HepG2 (cell line): ENCODE data around the gene GIPC3.

Experiments
- CTCF ChIP-seq: sonication (generic); formaldehyde crosslinking; IDR thresholded peaks from 2 replicates; pipeline ENCODE4 v1.5.0; 2020; ENCODE audit warnings: mild to moderate bottlenecking, missing genetic modification reagents, moderate library complexity
- FOXC1 ChIP-seq: sonication (generic); formaldehyde crosslinking; IDR thresholded peaks from 2 replicates; pipeline ENCODE4 v1.8.0; 2022; ENCODE audit warnings: mild to moderate bottlenecking, missing genetic modification reagents, borderline replicate concordance
- TBL1XR1 ChIP-seq: fragments of 150-350 bp; IDR thresholded peaks from 2 replicates; pipeline ENCODE4 v1.6.1; 2014; ENCODE audit warnings: borderline replicate concordance, low read length; ENCODE audit not compliant: partially characterized antibody
- TCF7L2 ChIP-seq: IDR thresholded peaks from 2 replicates; pipeline ENCODE4 v1.6.1; 2011; ENCODE audit warnings: mild to moderate bottlenecking, low read depth, low read length, moderate library complexity
- TGIF2 ChIP-seq: IDR thresholded peaks from 2 replicates; pipeline ENCODE4 v1.6.1; 2016; ENCODE audit warnings: control low read depth, missing compliant biosample characterization

GRCh38 chr19:3586707-3587346, 1.5 kb downstream of the GIPC3 start:
- TF ChIP-seq TBL1XR1 = no peak
- no peak for TF ChIP-seq FOXC1 (CRISPR knock-in tag)
- TF ChIP-seq CTCF (CRISPR knock-in tag) = no peak
- no peak for TF ChIP-seq TGIF2 (CRISPR knock-in tag)
- no peak for TF ChIP-seq TCF7L2
